ENCODE data around the gene TMEM145.

The TMEM145 gene

DNA sequence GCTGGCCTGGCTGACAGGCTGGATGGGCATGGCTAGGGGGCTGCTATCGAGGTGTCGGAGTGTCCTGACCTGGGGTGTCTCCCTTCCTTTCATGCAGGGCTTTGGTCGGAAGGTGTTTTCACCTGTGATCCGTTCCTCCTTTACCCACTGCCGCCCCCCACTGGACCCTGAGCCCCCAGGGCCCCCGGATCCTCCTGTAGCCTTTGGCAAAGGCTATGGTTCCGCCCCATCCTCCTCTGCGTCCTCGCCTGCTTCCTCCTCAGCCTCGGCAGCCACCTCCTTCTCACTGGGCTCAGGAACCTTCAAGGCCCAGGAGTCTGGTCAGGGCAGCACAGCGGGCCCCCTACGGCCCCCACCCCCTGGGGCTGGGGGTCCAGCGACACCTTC is 23.0 kb upstream of the TMEM145 start:
- Mint-ChIP-seq H3K9me3 (no peaks in the 10 kb centered on the region), H3K27ac (no peak overlapping the region), H3K4me1 (ENCODE audit: low read depth) (peaks cover 14% of the 10 kb centered on the region), H3K27me3 (ENCODE audit: low read depth) (no peaks in the 10 kb centered on the region), H3K36me3 (ENCODE audit: low read depth) (peaks cover 22% of the 10 kb centered on the region), H3K4me3 (no peak overlapping the region)

DNA sequence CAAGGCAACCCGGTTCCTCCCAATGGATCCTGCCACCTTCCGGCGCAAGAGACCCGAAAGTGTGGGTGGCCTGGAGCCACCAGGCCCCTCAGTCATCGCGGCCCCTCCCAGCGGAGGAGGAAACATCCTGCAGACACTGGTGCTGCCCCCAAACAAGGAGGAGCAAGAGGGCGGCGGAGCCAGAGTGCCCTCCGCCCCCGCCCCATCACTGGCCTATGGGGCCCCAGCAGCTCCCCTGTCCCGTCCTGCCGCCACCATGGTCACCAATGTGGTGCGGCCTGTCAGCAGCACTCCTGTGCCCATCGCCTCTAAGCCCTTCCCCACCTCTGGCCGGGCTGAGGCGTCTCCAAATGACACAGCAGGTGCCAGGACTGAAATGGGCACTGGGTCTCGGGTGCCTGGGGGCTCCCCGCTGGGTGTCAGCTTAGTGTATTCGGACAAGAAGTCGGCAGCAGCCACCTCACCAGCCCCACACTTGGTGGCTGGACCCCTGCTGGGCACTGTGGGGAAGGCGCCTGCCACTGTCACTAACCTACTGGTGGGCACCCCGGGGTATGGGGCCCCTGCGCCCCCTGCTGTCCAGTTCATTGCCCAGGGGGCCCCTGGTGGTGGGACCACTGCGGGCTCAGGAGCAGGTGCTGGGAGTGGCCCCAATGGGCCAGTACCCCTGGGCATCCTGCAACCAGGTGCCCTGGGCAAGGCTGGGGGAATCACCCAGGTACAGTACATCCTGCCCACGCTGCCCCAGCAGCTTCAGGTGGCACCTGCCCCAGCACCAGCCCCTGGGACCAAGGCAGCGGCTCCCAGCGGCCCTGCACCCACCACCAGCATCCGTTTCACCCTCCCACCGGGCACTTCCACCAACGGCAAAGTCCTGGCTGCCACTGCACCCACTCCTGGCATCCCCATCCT is 22.3 kb upstream of the TMEM145 start:
- Mint-ChIP-seq H3K27ac (no peak overlapping the region), H3K36me3 (ENCODE audit: low read depth) (peaks cover 24% of the 10 kb centered on the region), H3K9me3 (no peaks in the 10 kb centered on the region), H3K27me3 (ENCODE audit: low read depth) (no peaks in the 10 kb centered on the region), H3K4me3 (no peak overlapping the region), H3K4me1 (ENCODE audit: low read depth) (peaks cover 10% of the 10 kb centered on the region)

DNA sequence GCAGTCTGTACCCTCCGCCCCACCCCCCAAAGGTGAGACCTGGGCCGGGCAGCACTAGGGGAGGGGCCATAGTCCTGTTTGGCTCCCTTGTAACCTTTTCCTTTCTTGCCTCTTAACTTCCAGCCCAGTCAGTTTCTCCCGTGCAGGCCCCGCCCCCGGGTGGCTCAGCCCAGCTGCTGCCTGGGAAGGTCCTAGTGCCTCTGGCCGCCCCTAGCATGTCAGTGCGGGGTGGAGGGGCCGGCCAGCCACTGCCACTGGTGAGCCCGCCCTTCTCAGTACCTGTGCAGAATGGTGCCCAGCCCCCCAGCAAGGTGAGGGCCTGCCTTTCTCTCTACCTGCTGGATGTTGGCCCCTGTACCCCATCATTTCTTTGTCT is 21.7 kb upstream of the TMEM145 start:
- Mint-ChIP-seq H3K27me3 (ENCODE audit: low read depth) (no peaks in the 10 kb centered on the region), H3K4me1 (ENCODE audit: low read depth) (peaks cover 8% of the 10 kb centered on the region), H3K9me3 (no peaks in the 10 kb centered on the region), H3K36me3 (ENCODE audit: low read depth) (peaks cover 26% of the 10 kb centered on the region), H3K4me3 (no peak overlapping the region), H3K27ac (no peak overlapping the region)

DNA sequence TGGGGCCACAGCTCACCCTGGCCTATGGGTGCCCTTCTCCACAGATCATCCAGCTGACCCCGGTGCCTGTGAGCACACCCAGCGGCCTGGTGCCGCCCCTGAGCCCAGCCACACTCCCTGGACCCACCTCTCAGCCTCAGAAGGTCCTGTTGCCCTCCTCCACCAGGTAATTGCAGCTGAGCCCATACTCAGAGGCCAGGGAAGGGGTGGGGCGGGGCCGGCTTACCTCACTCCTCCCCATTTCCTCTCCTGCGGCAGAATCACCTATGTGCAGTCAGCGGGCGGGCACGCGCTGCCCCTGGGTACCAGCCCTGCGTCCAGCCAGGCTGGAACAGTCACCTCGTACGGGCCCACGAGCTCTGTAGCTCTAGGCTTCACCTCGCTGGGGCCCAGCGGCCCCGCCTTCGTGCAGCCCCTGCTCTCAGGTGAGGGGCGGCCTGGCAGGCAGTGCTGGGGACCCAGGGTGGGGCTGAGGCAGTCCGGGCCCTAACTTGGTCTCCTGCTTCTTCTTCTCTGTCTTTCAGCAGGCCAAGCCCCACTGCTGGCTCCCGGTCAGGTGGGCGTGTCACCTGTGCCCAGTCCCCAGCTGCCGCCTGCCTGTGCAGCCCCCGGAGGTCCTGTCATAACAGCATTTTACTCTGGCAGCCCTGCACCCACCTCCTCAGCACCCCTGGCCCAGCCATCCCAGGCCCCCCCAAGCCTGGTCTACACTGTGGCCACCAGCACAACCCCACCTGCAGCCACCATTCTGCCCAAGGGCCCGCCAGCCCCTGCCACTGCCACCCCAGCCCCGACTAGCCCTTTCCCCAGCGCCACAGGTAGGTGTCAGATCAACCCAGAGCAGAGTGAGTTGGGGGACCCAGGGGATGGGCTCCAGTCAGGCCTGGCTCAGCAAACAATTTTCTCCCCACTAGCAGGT is 20.8 kb upstream of the TMEM145 start:
- Mint-ChIP-seq H3K9me3 (no peaks in the 10 kb centered on the region), H3K4me3 (no peak overlapping the region), H3K27ac (no peak overlapping the region), H3K4me1 (ENCODE audit: low read depth) (peaks cover 8% of the 10 kb centered on the region), H3K27me3 (ENCODE audit: low read depth) (no peaks in the 10 kb centered on the region), H3K36me3 (ENCODE audit: low read depth) (peaks cover 27% of the 10 kb centered on the region)

DNA sequence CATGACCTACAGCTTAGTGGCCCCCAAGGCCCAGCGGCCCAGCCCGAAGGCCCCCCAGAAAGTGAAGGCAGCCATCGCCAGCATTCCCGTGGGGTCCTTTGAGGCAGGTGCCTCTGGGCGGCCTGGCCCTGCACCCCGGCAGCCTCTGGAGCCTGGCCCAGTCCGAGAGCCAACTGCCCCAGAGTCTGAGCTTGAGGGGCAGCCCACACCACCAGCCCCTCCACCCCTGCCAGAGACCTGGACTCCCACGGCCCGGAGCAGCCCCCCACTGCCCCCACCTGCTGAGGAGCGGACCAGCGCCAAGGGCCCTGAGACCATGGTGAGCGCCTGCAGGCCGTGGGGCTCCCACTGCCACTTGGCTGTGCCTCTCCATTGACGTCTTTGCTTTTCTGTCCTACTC is 20.1 kb upstream of the TMEM145 start:
- Mint-ChIP-seq H3K4me3 (no peak overlapping the region), H3K4me1 (ENCODE audit: low read depth) (peaks cover 8% of the 10 kb centered on the region), H3K27ac (no peak overlapping the region), H3K36me3 (ENCODE audit: low read depth) (peaks cover 24% of the 10 kb centered on the region), H3K27me3 (ENCODE audit: low read depth) (no peaks in the 10 kb centered on the region), H3K9me3 (no peaks in the 10 kb centered on the region)

DNA sequence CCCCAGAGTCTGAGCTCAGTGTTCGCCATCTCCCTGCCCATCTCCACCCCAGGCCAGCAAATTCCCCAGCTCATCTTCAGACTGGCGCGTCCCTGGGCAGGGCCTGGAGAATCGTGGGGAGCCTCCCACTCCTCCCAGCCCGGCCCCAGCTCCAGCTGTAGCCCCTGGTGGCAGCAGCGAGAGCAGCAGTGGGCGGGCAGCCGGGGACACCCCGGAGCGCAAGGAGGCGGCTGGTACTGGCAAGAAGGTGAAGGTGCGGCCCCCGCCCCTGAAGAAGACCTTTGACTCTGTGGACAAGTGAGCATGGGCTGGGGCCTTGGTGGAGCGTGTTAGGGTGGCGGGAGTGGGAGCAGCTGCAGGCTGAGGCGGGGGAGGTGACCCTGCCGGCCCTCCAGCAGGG is 19.6 kb upstream of the TMEM145 start:
- H3K36me3 Mint-ChIP-seq (ENCODE audit: low read depth) = peaks cover 21% of the 10 kb centered on the region
- H3K4me3 Mint-ChIP-seq = no peak overlapping the region
- H3K9me3 Mint-ChIP-seq = no peaks in the 10 kb centered on the region
- H3K27me3 Mint-ChIP-seq (ENCODE audit: low read depth) = no peaks in the 10 kb centered on the region
- peaks cover 8% of the 10 kb centered on the region for H3K4me1 Mint-ChIP-seq (ENCODE audit: low read depth)
- H3K27ac Mint-ChIP-seq = no peak overlapping the region

DNA sequence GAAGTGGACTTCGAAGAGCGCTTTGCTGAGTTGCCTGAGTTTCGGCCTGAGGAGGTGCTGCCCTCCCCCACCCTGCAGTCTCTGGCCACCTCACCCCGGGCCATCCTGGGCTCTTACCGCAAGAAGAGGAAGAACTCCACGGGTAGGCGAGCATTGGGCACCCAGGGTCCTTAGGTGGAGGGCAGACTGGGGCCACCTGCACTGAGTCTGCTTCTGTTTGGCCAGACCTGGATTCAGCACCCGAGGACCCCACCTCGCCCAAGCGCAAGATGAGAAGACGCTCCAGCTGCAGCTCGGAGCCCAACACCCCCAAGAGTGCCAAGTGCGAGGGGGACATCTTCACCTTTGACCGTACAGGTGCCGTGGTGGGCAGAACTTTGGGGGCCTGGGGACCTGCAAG is 19.2 kb upstream of the TMEM145 start:
- Mint-ChIP-seq H3K4me3 (no peak overlapping the region), H3K36me3 (ENCODE audit: low read depth) (peaks cover 21% of the 10 kb centered on the region), H3K9me3 (no peaks in the 10 kb centered on the region), H3K27me3 (ENCODE audit: low read depth) (no peaks in the 10 kb centered on the region), H3K27ac (no peak overlapping the region), H3K4me1 (ENCODE audit: low read depth) (peaks cover 8% of the 10 kb centered on the region)

DNA sequence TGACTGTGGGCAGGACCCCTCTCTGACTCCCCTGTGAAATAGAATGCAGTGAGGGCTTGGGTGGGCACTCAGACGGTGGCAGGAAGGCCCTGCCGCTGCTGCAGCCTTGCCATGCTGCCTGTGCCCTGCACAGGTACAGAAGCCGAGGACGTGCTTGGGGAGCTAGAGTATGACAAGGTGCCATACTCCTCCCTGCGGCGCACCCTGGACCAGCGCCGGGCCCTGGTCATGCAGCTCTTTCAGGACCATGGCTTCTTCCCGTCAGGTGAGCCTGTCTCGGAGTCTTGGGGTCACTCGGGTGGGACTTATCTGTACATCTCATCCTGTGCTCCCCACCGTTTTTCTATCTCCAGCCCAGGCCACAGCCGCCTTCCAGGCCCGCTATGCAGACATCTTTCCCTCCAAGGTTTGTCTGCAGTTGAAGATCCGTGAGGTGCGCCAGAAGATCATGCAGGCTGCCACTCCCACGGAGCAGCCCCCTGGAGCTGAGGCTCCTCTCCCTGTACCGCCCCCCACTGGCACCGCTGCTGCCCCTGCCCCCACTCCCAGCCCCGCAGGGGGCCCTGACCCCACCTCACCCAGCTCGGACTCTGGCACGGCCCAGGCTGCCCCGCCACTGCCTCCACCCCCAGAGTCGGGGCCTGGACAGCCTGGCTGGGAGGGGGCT is 18.5 kb upstream of the TMEM145 start:
- Mint-ChIP-seq H3K4me3 (no peak overlapping the region), H3K27ac (no peak overlapping the region), H3K4me1 (ENCODE audit: low read depth) (peaks cover 8% of the 10 kb centered on the region), H3K36me3 (ENCODE audit: low read depth) (peaks cover 21% of the 10 kb centered on the region), H3K9me3 (no peaks in the 10 kb centered on the region), H3K27me3 (ENCODE audit: low read depth) (no peaks in the 10 kb centered on the region)

DNA sequence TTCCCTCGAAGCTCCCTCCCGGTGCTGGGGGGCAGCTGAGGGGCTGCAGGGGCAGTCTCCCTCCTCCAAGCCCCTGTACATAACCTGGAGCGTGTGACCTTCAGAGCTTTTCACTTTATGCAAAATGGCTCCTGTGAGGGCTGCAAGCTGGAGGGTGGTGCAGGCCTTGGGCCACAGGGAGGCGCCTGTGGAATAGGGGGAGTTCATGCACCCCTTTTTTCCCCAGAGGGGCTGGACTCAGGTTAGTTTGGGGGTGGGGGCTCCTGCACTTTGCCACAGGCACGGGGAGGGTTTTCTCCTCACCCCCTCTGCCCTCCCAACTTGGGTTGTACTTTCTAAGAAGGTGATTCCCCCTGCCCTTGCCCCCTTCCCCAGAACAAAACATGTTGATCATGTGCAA is 17.8 kb upstream of the TMEM145 start:
- Mint-ChIP-seq H3K4me1 (ENCODE audit: low read depth) (peaks cover 8% of the 10 kb centered on the region), H3K4me3 (no peak overlapping the region), H3K9me3 (no peaks in the 10 kb centered on the region), H3K27ac (no peak overlapping the region), H3K27me3 (ENCODE audit: low read depth) (no peaks in the 10 kb centered on the region), H3K36me3 (ENCODE audit: low read depth) (peaks cover 26% of the 10 kb centered on the region)

DNA sequence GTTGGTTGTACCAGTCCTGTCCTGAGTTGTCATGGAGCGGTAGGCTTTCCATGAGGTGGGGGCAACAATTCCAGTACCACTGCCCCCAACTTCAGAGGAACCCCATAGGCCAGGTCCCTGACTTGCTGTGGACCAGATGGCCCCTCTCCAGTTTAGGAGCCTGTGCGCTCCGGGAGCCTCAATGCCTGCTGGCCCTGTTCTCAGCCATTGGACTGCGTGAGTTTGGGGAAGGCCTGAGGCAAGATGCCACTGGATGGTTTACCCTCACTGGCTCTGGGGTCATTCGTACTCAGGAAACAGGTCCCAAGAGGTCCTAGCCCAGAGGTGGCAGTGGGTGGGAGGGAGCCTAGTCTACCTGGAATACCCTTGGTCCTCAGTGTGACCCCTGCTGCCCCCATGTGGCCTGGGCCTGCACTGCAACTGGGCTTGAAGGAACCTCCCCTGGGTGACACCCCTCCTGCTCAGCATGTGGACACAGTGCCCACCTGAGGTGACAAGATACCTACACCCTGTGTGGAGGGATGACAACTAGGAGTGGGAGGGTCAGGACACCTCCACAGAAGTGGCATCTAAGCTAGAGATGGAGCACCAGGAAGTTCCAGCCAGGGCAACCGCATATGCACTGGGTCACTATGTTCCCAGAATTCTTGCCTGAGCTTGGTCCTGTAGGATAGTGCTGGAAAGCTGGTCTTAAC is 17.1 kb upstream of the TMEM145 start:
- H3K27ac Mint-ChIP-seq = peak overlapping the region; percentile 45
- no peaks in the 10 kb centered on the region for H3K27me3 Mint-ChIP-seq (ENCODE audit: low read depth)
- H3K4me3 Mint-ChIP-seq = no peak overlapping the region

DNA sequence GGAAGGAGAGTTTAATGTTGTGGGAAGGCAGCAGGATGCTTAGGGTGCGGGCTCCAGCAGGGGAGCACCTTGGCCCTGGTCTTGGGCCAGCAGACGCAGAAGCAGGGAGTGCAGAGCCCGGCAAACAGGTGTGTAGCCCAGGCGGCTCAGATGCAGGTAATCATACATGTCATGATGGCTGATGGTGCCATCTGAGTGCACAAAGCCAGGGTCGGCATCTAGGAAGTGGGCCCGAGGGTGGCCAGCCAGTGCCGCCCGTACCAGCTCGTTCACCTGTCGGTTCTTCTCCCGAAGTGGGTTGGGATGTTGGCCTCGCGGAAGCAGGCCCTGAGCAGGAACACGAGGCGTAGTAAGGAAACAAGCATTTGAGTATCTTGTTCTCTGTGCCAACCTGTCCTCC is 16.1 kb upstream of the TMEM145 start:
- no peak overlapping the region for H3K4me3 Mint-ChIP-seq
- H3K36me3 Mint-ChIP-seq (ENCODE audit: low read depth) = peaks cover 22% of the 10 kb centered on the region
- H3K27me3 Mint-ChIP-seq (ENCODE audit: low read depth) = no peaks in the 10 kb centered on the region
- H3K4me1 Mint-ChIP-seq (ENCODE audit: low read depth) = peaks cover 10% of the 10 kb centered on the region
- no peak overlapping the region for H3K27ac Mint-ChIP-seq
- no peaks in the 10 kb centered on the region for H3K9me3 Mint-ChIP-seq

More for the DNA sequence above, 17.1 kb upstream of the TMEM145 start:
- Mint-ChIP-seq H3K4me1 (ENCODE audit: low read depth) (peaks cover 8% of the 10 kb centered on the region), H3K36me3 (ENCODE audit: low read depth) (peaks cover 26% of the 10 kb centered on the region), H3K9me3 (no peaks in the 10 kb centered on the region)

DNA sequence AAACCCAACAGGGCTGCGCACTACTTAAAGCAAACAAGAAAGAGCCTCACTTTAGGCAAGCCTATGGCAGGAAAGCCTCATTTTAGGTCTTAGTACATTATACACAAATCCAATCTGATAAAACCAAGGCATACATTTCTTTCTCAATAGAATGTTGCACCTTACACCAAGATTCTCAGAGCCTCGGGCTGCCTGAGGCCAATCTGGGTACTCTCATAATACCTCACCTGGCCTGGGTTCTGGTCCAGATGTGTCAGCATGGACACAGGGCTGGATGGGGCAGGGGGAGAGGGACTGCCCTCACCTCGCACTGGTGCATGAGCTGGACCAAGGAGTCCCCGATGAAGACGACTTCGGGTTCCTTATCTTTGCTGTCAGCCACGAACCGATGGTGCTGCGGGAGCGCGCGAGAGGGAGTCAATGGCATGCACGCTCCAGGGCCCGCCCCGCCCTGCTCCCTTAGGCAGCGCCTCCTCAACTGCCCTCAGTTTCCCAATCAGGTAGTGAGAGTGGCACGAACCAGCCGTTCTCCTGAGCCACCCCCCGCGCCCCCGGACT is 11.4 kb upstream of the TMEM145 start, which contains the start of gene PRR19:
Gene PRR19 (plus strand): TSS at position 487 of the 558 bp plus-strand sequence. CDS start 7,453 bp downstream, outside the sequence.
- Mint-ChIP-seq H3K4me3 (peak within 1 kb of the TSS; percentile 85), H3K27me3 (ENCODE audit: low read depth) (no peaks in the 10 kb centered on the region), H3K36me3 (ENCODE audit: low read depth) (peaks cover 7% of the 10 kb centered on the region), H3K9me3 (no peaks in the 10 kb centered on the region), H3K27ac (peak within 1 kb of the TSS; percentile 88), H3K4me1 (ENCODE audit: low read depth) (peaks cover 19% of the 10 kb centered on the region)

DNA sequence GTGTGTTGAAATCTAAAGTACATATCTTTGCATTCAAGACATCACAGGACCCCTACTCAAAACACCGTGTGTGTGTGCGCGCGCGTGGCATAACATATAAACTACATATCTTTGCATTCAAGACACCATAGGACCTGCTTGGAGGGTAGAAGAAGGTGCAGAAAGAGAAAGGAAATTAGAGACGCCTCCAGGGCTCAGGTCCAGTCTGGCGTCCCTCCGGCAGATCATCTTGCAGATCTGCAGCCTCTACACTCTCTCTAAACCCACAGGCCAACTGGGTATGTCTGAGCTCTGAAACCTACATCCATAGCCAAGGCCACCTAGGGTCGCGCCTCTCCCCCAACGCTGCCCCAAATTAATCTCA is 10.0 kb upstream of the TMEM145 start:
- no peaks in the 10 kb centered on the region for H3K9me3 Mint-ChIP-seq
- peaks cover 20% of the 10 kb centered on the region for H3K4me1 Mint-ChIP-seq (ENCODE audit: low read depth)
- peaks cover 5% of the 10 kb centered on the region for H3K36me3 Mint-ChIP-seq (ENCODE audit: low read depth)
- no peaks in the 10 kb centered on the region for H3K27me3 Mint-ChIP-seq (ENCODE audit: low read depth)
- H3K27ac Mint-ChIP-seq = peak overlapping the region; percentile 88
- H3K4me3 Mint-ChIP-seq = peak overlapping the region; percentile 85

DNA sequence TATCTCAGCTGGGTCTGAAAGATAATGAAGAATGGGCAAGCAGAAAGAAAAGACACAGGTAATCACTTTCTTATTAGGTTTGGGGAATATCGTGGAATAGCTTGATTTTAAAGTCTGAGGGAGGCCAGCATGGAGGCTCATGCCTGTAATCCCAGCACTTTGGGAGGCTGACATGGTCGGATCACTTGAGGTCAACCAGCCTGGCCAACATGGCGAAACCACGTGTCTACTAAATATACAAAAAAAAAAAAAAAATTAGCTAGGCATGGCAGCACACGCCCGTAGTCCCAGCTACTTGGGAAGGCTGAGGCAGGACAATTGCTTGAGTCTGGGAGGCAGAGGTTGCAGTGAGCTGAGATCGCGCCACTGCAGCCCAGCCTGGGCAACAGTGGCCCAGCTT is 9.2 kb upstream of the TMEM145 start:
- Mint-ChIP-seq H3K27me3 (ENCODE audit: low read depth) (no peaks in the 10 kb centered on the region), H3K4me1 (ENCODE audit: low read depth) (peaks cover 20% of the 10 kb centered on the region), H3K9me3 (no peaks in the 10 kb centered on the region), H3K36me3 (ENCODE audit: low read depth) (peaks cover 5% of the 10 kb centered on the region), H3K27ac (peak overlapping the region; percentile 35), H3K4me3 (no peak overlapping the region)

Data from T-helper 1 cell treated with Interleukin-12 subunit alpha and Interleukin-12 subunit beta and Interleukin-4 antibody, amounts not matched to agents 30 μg/mL and 1 μg/mL, for 36 hours (primary cell).